Activated effector memory CD4-positive, alpha-beta T cell treated with Interleukin-2 at 50 U/mL for 16 hours (primary cell): ENCODE measurements around the gene BNC2.

Experiments used
- DNase-seq: peaks from one replicate; pipeline ENCODE4 v3.0.0-alpha.2; 2020

The BNC2 gene

GRCh38 chr9:16753256-16753655, 117.2 kb downstream of the BNC2 start:
- DNase-seq, result no peak

GRCh38 chr9:16752601-16753000, 117.9 kb downstream of the BNC2 start:
- no peak for DNase-seq

GRCh38 chr9:16750553-16750952, 119.9 kb downstream of the BNC2 start:
- DNase-seq, result no peak

GRCh38 chr9:16745359-16745758, 125.1 kb downstream of the BNC2 start:
- no peak for DNase-seq

- no peak for DNase-seq
Measured at GRCh38 chr9:16744394-16744793, 126.1 kb downstream of the BNC2 start.

GRCh38 chr9:16743375-16743774, 127.1 kb downstream of the BNC2 start:
- no peak for DNase-seq

- no peak for DNase-seq
Measured at GRCh38 chr9:16735001-16735400, 135.5 kb downstream of the BNC2 start.

GRCh38 chr9:16732546-16732945, 137.9 kb downstream of the BNC2 start:
- DNase-seq, result no peak

- DNase-seq, result no peak
Measured at GRCh38 chr9:16730162-16730561, 140.3 kb downstream of the BNC2 start.

- DNase-seq, result no peak
Measured at GRCh38 chr9:16729651-16730050, 140.8 kb downstream of the BNC2 start.

- DNase-seq, result no peak
Measured at GRCh38 chr9:16728137-16728508, 142.3 kb downstream of the BNC2 start.

- DNase-seq, result no peak
Measured at GRCh38 chr9:16727452-16728136, 142.9 kb downstream of the BNC2 start.

- no peak for DNase-seq
Measured at GRCh38 chr9:16726718-16727451, 143.6 kb downstream of the BNC2 start.

GRCh38 chr9:16726029-16726428, 144.4 kb downstream of the BNC2 start:
- no peak for DNase-seq

GRCh38 chr9:16725066-16725465, 145.4 kb downstream of the BNC2 start:
- DNase-seq, result no peak

GRCh38 chr9:16721972-16722371, 148.5 kb downstream of the BNC2 start:
- DNase-seq, result no peak

GRCh38 chr9:16720386-16720785, 150.1 kb downstream of the BNC2 start:
- no peak for DNase-seq

- no peak for DNase-seq
Measured at GRCh38 chr9:16719921-16720320, 150.5 kb downstream of the BNC2 start.

GRCh38 chr9:16718952-16719351, 151.5 kb downstream of the BNC2 start:
- no peak for DNase-seq

- no peak for DNase-seq
Measured at GRCh38 chr9:16718296-16718695, 152.2 kb downstream of the BNC2 start.

- no peak for DNase-seq
Measured at GRCh38 chr9:16716601-16717000, 153.9 kb downstream of the BNC2 start.

- no peak for DNase-seq
Measured at GRCh38 chr9:16715404-16715803, 155.1 kb downstream of the BNC2 start.

- no peak for DNase-seq
Measured at GRCh38 chr9:16712787-16713186, 157.7 kb downstream of the BNC2 start.

- DNase-seq, result no peak
Measured at GRCh38 chr9:16710888-16711287, 159.6 kb downstream of the BNC2 start.

- DNase-seq, result no peak
Measured at GRCh38 chr9:16709924-16710323, 160.5 kb downstream of the BNC2 start.
